Mesothelial cell of epicardium (in vitro differentiated cells): ENCODE results near the gene PAFAH2. TPM values are rescaled to one million over a fixed set of nuclear protein-coding genes. Genes with fewer than 3 reads are reported as not detected.

Source experiments
- DNase-seq, 2 experiments: peaks; one replicate each; pipeline ENCODE4 v3.0.0; 2021; ENCODE audit warnings: low spot score in 2 of 2; ENCODE audit not compliant: unreplicated experiment in 2 of 2
- H3K27ac Mint-ChIP-seq: 2 replicates; pipeline ENCODE4 v1.8.0; 2021; ENCODE audit warnings: mixed read lengths
- H3K27me3 Mint-ChIP-seq: 2 replicates; pipeline ENCODE4 v1.8.0; 2021; ENCODE audit warnings: low read depth, mixed read lengths
- H3K36me3 Mint-ChIP-seq: 2 replicates; pipeline ENCODE4 v1.8.0; 2021; ENCODE audit warnings: mixed read lengths
- H3K4me1 Mint-ChIP-seq: 2 replicates; pipeline ENCODE4 v1.8.0; 2021; ENCODE audit warnings: mixed read lengths
- H3K4me3 Mint-ChIP-seq: 2 replicates; pipeline ENCODE4 v1.8.0; 2021; ENCODE audit warnings: mild to moderate bottlenecking, moderate library complexity, mixed read lengths
- H3K9me3 Mint-ChIP-seq: 2 replicates; pipeline ENCODE4 v1.8.0; 2021; ENCODE audit warnings: mixed read lengths
- CTCF ChIP-seq: fragments of 200-600 bp; sonication (generic); IDR thresholded peaks from one replicate; pipeline ENCODE4 v1.5.0; 2021; ENCODE audit warnings: antibody characterized with exemption; ENCODE audit not compliant: unreplicated experiment
- total RNA-seq: library from RNA; stranded (reverse); gene quantifications from 3 replicates; pipeline ENCODE4 v1.2.1, GENCODE V29; 2021

Gene PAFAH2
- total RNA-seq, 1 donor from 2014 or later: 9.1 TPM

- DNase-seq: no peak
- Mint-ChIP-seq H3K36me3 (peaks cover 57% of the 10 kb centered on the region), H3K9me3 (no peaks in the 10 kb centered on the region), H3K4me1 (peaks cover 6% of the 10 kb centered on the region), H3K4me3 (no peak overlapping the region), H3K27me3 (no peaks in the 10 kb centered on the region), H3K27ac (no peak overlapping the region)
- TF ChIP-seq CTCF: no peak
Observed at GRCh38 chr1:25971811-25972180, 26.1 kb downstream of the PAFAH2 start.

GRCh38 chr1:25971066-25971810, 26.6 kb downstream of the PAFAH2 start:
- Mint-ChIP-seq H3K9me3 (no peaks in the 10 kb centered on the region), H3K27ac (no peak overlapping the region), H3K4me1 (peaks cover 6% of the 10 kb centered on the region), H3K27me3 (no peaks in the 10 kb centered on the region), H3K4me3 (no peak overlapping the region), H3K36me3 (peaks cover 56% of the 10 kb centered on the region)
- DNase-seq: no peak
- no peak for TF ChIP-seq CTCF

GRCh38 chr1:25967308-25967707, 30.6 kb downstream of the PAFAH2 start:
- Mint-ChIP-seq H3K4me1 (peaks cover 4% of the 10 kb centered on the region), H3K4me3 (no peak overlapping the region), H3K27ac (no peak overlapping the region), H3K36me3 (peaks cover 53% of the 10 kb centered on the region), H3K9me3 (no peaks in the 10 kb centered on the region), H3K27me3 (no peaks in the 10 kb centered on the region)
- TF ChIP-seq CTCF: no peak
- DNase-seq: no peak

GRCh38 chr1:25959611-25960010, 38.3 kb downstream of the PAFAH2 start:
- Mint-ChIP-seq H3K27ac (no peak overlapping the region), H3K9me3 (peaks cover 6% of the 10 kb centered on the region), H3K36me3 (peaks cover 54% of the 10 kb centered on the region), H3K27me3 (no peaks in the 10 kb centered on the region), H3K4me1 (no peaks in the 10 kb centered on the region), H3K4me3 (no peak overlapping the region)
- TF ChIP-seq CTCF: no peak
- no peak for DNase-seq

GRCh38 chr1:25958465-25958864, 39.4 kb downstream of the PAFAH2 start:
- no peak overlapping the region for H3K27ac Mint-ChIP-seq
- H3K36me3 Mint-ChIP-seq: peaks cover 46% of the 10 kb centered on the region
- H3K4me1 Mint-ChIP-seq: no peaks in the 10 kb centered on the region
- no peaks in the 10 kb centered on the region for H3K27me3 Mint-ChIP-seq
- TF ChIP-seq CTCF: no peak
- H3K4me3 Mint-ChIP-seq: no peak overlapping the region
- no peak for DNase-seq
- peaks cover 6% of the 10 kb centered on the region for H3K9me3 Mint-ChIP-seq
